NCI-H2081 (cell line): Measurements from ENCODE around the gene CDADC1.
"Not testable (repeated sequence)": the region's sequence is repeated elsewhere in the genome, so short reads cannot be mapped to it uniquely, and the experiment has no call there.

Source experiments
- DNase-seq, 2 experiments: peaks; one replicate each; lab custom pipeline; 2025; lab: John Stamatoyannopoulos, UW

Gene CDADC1

DNA sequence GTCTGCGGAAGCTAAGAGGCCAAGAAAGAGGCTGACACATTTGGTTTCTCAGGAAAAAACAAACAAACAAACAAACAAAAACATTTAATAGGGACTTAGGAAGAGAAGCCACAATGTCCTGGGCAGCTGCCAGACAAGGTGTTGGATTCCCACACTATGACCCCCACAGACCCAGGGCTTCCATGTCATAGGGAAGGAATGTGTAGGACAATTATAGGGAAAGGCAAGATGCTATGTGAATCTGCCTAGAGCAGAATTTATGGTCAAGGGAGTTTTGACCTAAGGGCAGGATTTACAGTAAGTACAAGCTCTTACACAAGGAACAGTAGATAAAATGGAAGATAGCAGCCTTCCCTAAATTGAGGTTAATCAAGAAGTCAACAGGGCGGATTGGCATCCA lies 9.1 kb upstream of the CDADC1 start:
- no peak for DNase-seq

DNA sequence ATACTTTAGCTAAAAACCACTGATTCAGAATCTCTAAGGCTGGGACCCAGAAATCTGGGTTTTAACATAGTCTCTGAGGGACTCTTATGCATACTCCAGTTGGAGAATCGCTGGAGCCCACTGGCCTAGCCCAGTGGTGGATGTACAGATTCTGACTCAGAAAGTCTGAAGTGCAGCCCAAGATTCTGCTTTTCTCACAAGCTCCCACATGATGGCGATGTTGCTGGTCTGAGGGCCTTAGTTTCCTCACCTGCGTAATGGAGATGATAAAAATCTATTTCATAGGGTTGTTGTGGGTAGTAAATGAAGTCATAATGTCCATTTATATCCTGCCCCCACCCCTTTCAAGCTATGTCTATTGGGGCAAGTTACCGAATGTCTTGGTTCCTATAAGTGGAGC lies 7.7 kb upstream of the CDADC1 start:
- peak; percentile 5 to 8 for DNase-seq

DNA sequence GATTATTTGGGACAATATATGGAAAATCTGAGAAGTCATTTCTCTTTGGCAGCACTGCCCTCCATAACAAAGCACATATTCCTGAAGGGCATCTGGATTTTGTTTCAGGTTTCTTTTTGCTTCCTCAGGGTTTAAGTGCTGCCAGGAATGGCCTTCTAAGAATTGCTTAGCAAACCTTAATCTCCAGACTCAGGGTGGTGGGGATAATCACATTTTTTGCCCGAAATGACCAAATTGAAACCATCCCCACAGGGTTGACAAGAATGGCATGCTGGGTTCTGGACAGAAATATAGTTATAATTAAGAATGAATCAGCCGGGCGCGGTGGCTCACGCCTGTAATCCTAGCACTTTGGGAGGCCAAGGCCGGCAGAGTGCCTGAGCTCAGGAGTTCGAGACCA lies 6.4 kb upstream of the CDADC1 start:
- DNase-seq, result no peak

DNA sequence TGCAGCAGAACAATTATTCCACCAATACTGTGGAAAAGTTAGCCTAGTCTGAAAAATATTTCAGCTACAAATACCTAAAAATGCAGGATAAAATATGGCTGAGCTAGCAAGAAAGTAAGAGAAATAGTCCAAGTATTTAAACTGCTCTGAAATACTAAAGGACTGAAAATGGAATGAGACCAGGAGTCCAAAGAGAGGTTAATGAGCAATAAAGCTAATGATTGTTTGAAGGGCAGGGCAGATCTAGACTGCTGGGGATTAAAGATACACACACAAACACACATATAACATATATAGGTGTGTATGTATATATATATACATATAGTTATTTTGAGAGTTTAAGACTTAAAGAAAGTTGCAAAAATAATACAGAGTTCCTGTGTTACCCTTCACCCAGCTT lies 2.6 kb upstream of the CDADC1 start:
- DNase-seq, result no peak

DNA sequence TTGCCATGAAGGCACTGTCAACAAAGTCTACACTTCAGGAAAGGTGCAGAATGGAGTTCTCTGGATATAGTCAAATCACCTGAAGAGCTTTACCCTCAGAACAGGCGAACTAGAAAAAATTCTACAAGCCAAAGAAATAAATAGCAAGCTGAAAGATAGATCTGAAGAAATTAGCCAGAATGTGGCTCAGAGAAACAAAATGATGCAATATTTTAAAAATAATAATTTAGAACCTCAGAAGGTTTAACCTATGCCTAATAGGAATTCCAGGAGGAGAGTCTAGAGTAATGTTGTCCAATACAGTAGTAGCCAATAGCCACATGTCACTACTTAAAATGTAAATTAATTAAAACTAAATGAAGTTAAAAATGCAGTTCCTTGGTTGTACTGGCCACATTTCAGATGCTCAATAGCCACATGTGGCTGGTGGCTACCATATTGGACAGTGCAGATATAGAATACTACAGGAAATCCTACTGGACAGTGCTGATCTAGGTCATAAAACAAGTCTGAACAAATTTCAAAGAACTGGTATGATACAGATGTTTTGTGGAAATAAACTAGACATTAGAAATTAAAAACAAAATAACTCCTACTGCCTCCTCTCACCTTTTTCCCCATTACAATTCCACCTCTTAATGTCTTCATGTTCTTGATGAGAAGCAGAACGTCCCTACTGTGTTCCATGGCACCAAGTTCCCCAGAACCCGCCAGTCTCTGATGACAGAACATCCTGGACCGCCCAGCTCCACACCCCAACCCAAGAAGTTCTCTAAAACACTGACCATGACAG lies 679 bp upstream of the CDADC1 start:
- no peak for DNase-seq

DNA sequence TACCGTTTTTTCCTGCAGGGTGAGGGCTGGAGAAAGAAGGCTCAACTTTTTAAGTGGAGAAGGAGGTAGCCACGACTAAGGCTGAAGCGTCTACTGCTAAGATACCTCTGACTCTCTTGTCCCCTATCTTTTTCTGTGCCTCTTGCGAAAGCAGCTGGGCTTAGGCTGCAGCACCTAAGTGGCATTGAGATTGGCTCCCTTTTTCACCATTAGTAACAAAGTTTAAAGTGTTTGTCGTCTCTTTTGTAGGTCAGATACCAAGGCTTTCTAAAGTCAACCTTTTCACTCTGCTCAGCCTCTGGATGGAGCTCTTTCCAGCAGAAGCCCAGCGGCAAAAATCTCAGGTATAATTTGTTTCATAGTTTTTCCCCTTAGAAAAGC lies 887 bp downstream of the CDADC1 start:
- no peak for DNase-seq

DNA sequence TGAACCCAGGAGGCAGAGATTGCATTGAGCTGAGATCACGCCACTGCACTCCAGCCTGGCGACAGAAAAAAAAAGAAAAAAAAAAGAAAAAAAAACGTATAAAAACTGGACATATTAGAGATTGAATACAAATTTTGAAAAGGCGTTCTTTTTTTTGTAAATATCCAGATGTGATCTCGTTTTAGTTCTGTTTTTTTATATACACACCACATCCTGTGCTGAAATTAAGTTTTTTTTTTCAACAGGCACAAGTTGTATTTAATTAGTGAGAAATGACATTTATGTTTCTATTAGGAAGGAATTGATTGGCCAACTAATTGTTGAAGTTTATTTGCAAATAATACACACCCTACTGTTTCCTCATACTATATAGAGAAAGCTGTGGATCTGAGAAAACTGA lies 3.6 kb downstream of the CDADC1 start:
- DNase-seq, result no peak

DNA sequence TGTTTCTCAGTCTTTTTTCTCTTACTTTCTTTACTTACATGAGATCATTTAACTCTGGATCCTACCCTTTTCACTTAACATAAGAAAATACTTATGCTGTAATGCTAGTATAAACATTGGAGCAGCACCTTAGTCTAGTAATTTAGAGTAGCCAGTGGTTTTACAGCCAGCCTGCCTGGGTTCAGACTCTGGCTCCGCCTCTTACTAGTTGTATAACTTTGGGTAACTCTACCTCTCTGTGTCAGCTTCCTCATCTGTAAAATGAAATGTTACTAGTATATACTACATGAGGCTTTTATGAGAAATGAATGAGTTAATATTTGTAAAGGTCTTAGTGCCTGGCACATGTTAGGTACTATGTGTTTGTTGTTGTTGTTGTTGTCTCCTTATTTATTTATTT lies 5.6 kb downstream of the CDADC1 start:
- no peak for DNase-seq

DNA sequence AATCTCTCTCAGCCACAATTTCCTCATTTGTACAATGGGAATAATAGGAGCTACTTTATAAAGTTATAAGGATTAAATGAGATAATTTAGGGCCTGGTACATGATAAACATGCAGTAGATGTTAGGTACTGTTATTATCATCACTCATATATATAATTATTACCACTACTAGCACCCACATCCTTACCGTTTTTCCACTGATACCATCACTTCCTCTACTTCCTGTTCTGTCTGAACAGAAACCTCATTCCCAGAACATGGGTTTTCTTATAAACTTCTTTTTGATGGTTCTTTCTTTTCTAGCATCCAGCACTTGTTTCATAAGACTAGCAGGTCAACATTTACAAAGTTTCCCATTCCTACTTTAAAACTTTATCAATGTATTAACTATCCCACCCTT lies 6.3 kb downstream of the CDADC1 start:
- DNase-seq, result no peak

DNA sequence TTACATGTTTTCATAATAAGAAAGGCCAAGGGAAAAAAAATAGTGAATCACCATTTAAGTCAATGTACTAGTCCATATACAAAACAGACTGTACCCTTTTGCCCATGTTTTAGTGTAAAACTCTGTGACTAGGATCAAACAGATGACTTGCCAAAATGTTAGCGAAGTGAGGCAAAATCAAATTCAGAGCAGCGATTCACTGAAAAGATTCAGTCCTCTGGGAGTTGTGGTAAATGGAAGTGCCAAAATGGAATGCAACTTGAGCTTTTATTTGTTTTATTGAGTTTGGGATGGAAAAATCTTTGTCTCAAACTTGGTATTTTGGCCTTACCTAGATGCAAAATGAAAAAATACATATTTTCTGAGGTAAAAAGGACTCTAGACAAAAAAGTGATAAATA lies 9.1 kb downstream of the CDADC1 start:
- DNase-seq, result no peak

DNA sequence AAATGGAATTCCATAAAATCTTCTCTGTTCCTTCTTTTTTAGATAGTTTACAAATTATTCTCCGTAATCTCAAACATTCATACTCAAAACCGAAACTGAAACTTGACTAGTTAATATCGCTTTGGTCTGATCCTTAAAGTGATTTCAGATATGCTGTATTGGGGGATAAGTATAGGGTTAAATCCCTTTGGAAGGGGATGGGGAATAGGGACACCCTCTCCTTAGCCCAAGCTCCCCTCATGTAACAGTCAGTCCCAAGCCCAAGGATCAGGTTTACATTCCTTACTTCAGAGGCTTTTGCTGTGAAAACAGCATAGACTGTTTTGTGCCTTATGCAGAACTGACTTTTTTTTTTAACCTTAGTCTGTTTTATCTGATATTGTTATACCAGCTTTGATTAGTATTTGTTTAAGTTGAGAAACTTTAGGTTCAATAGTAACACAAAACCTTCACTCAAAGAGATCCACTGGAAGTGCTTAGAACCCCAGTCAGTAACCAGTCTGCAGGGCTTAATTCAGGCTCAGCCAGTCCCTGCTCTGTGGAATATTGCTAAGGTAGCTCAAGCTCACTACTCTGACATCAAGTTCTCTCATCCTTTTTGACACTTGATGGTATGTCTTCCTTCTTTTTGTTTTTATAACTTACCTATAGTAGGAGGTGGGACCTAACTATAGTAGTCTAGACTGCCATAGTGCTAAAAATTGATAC lies 10.5 kb downstream of the CDADC1 start:
- no peak for DNase-seq

DNA sequence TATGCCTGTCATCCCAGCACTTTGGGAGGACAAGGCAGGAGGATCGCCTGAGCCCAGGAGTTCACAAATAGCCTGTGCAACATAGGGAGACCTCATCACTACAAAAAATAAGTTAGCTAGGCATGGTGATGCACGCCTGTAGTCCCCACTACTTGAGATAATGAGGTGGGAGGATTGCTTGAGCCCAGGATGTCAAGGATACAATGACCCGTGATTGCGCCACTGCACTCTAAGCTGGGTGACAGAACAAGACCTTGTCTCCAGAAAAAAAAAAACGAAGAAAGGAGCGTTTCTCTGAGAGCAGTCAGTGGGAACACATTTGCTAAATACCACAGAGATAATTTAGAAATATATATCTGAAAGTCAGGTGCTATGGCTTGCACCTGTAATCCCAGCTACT lies 11.9 kb downstream of the CDADC1 start:
- DNase-seq, result no peak

DNA sequence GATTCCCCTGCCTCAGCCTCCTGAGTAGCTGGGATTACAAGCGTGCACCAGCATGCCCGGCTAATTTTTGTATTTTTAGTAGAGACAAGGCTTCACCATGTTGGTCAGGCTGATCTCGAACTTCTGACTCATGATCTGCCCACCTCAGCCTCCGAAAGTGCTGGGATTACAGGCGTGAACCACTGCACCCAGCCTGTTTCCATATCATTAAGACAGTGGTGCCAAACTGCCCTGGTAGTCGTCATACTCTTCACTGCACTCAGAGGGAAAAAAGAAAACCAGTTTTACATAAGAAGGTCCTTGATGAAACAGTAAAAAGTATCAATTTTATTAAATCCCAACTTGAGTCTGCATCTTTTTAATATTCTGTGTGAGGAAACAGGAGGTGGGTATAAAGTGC lies 14.9 kb downstream of the CDADC1 start:
- DNase-seq, result no peak

DNA sequence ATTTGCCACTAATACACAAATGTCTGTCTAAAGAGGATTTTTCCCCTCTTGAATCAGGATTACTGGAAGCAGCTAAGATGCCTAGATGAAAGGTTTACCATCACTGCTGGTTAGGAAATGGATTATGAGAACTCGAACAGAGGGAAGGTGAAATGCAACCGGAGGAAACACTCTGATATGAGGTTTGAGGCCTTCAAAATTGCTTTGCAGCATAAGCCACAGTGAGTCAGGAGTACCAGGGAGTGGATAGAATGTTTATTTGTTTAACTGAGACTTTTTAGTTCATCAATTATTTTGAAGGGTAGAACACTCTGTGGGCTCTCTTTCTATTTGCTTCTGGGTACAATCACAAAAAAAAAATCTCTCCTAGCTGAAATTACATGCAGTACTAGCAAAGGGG lies 18.1 kb downstream of the CDADC1 start:
- DNase-seq, result no peak

DNA sequence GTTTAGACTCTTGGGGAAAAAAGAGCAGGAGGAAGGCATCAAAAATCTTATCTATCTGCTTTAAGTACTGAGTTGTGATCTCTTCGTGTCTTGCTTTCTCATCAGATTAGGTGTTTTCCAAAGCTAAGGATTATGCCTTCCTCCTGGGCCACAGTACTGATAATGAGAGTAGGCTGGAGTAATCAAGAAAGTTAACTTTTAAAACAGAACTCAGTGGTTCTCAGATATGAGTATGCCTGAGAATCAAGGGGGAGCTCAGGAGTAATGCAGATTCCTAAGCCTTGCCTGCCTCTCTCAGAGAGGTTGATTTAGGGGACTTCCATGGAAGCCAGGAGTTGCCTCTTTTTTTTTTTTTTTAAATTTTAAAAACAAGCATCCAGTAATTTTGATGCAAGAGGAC lies 23.5 kb downstream of the CDADC1 start:
- no peak for DNase-seq

DNA sequence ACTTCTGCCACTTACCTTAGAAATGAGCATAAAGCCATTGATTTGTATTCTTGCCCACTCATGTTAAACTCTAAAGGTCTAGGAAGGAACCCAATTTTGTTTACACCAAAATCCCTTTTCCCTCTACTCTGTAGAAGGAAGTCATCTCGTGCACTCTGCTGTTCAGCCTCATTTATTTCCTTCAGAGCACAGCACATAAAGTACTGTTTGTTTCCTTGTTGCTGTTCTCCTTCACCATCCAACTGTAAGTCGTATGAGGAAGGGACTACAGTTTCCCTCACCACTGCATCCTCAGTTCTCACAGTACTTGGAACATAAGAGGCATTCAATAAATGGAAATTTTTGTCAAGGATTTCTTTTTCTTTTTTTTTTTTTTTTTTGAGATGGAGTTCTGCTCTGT lies 24.6 kb downstream of the CDADC1 start:
- DNase-seq, result no peak

DNA sequence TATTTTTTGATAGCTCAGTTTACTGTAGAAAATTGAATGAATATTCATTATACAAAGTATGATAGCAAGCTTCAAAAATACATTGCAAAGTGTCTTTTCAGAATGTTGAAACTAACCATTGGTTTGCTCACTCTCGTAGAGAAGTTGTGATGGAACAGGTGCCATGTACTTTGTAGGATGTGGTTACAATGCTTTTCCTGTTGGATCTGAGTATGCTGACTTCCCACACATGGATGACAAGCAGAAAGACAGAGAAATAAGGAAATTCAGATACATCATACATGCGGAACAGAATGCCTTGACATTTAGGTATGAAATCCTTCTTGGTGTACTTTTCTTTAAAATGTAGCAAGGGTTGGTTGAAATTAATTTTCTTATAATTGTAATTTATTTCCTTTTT lies 30.5 kb downstream of the CDADC1 start:
- no peak for DNase-seq

DNA sequence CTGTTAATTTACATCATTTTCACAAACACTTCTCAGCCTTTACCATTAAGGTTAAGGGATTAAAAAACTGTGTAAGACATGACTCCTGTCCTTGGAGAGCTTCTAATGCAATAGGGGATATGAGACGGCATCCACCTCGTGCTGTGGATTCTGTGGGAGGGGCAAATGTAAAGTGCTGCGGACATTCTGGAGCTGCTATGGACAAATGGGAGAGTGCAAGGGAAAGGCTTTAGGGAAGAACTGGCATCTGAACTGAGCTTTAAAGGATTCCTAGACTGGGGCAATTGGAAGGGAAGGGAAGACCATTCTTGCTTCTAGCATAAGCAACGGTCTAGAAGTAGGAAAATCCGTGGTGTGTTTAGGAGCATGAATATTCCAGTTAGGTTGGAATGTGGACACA lies 31.4 kb downstream of the CDADC1 start:
- no peak for DNase-seq

DNA sequence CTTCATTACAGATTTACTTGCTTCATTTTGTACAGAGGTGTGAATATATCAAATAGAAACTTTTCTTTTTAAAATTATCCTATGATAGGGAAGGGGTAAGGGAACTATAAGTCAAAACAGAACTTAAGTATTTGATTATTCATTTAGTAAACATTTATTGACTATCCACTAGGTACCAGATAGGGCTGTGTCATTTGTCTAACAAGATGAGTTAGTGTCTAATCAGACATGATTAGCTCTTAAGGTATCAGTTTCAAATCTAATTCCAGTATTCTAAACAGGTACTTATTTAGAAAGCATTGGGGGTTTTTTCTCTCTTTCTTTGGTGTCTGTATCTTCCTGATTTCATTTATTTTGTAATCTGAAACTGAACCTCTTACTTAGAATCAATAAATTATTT lies 32.2 kb downstream of the CDADC1 start:
- no peak for DNase-seq

DNA sequence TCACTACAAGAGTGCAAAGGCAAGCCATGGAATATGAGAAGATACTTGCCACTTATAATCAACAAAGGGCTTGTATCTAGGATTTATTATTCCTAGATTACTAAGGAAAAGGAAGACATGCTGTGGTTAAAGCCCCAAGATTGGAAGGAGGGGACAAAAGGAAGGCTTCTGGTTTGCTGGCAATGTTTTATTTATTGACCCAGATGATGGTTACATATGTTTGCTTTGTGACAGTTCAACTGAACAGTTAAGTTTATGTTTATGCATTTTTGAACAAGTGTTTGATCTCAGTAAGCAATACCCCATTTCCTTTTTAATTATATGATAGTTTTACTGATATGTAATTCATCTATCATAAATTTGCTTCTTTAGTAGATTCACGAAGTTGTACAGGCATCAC lies 40.3 kb downstream of the CDADC1 start:
- no peak for DNase-seq

DNA sequence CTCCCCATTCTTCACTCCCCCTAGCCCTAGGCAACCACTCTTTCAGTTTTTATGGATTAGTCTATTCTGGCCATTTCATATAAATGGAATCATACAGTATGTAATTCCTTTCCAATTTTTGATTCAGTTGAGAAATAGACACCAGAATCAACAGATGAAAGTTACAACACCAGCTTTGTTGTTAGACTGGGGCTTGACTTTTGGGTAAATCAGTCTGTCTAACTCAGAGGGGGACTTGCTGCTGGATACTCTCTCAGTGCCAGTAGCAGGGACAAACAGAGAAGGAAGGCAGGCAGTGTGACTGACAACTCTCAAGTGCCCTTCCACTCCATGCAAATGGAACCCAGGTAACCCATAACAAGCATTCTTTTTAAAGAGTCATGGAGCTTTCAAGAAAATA lies 40.7 kb downstream of the CDADC1 start:
- no peak for DNase-seq

DNA sequence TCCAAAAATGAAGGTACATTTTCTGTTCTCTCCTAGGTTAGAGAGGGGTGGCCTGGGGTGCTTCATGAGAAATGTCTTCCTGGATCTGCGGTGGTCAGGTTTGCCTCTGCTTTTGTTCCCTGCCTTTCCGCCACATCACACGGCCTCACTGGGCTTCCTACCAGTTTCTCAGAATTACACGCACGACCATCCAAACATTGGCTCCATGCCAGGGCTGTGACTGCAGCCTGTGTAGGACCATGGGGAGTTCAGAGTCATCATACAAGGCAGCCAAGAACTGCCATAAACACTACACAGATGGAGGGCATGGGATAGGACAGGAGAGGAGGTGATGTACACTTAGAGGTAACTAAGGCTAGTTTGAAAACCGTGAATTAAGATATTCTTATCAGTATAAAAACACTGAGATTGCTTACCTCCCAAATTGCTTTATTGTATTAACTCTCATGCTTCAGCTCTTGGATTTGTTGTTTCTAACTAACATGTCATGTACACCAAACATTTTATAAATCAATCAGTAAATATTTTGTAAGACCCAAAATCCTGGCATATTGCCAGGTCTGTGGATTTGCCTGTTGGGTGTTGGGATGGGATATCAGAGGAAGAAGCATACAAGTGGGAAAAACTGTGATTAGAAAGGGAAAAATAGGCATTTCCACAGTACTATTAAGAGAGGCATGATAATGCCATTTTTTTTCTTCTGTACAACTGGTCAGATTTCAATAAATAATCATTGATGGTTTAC lies 45.2 kb downstream of the CDADC1 start:
- peak; percentile 31 to 68 for DNase-seq

DNA sequence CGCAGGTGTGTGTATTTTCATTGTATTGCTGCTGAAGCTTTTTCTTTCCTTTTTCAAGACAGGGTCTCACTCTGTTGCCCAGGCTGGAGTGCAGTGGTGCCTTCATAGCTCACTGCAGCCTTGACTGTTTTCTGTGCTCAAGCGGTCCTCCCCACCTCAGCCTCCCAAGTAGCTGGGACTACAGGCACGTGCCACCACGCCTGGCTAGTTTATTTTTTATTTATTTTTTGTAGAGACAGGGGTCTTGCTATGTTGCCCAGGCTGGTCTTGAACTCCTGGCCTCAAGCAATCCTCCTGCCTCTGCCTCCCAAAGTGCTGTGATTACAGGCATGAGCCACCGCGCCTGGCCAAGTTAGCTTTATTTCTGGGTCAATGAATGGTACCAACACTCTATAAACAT lies 47.0 kb downstream of the CDADC1 start:
- not testable (repeated sequence) for DNase-seq
